ENCODE results near the gene UBFD1.
A peak's percentile ranks its signal among the peaks of the same experiment; 100 is the strongest.
"Not testable (repeated sequence)": the region's sequence is repeated elsewhere in the genome, so short reads cannot be mapped to it uniquely, and the experiment has no call there.

UBFD1 gene

GRCh38 chr16:23532448-23532847 lies 25.1 kb upstream of the UBFD1 start:
- TF ChIP-seq JUND (IDR thresholded peaks at IDR 0.05; ENCODE audit: low read depth): no peak
- DNase-seq (ENCODE audit: low read depth in 1 of 2, low spot score in 1 of 2): no peak
- in situ Hi-C loops (cut with HindIII; ENCODE audit: low pct_unique_long_range_greater_than_20kb, low sequenced_read_pairs): no loop called here

- TF ChIP-seq JUND (IDR thresholded peaks at IDR 0.05; ENCODE audit: low read depth): no peak
- in situ Hi-C loops (cut with HindIII; ENCODE audit: low pct_unique_long_range_greater_than_20kb, low sequenced_read_pairs): no loop called here
- DNase-seq (ENCODE audit: low read depth in 1 of 2, low spot score in 1 of 2): no peak
Measured at GRCh38 chr16:23534868-23535860, 22.4 kb upstream of the UBFD1 start.

GRCh38 chr16:23535901-23536300 lies 21.6 kb upstream of the UBFD1 start:
- in situ Hi-C loops (cut with HindIII; ENCODE audit: low pct_unique_long_range_greater_than_20kb, low sequenced_read_pairs): no loop called here
- no peak for DNase-seq (ENCODE audit: low read depth in 1 of 2, low spot score in 1 of 2)

GRCh38 chr16:23537390-23537789 lies 20.1 kb upstream of the UBFD1 start:
- TF ChIP-seq JUND (IDR thresholded peaks at IDR 0.05; ENCODE audit: low read depth): no peak
- DNase-seq (ENCODE audit: low read depth in 1 of 2, low spot score in 1 of 2): no peak
- in situ Hi-C loops (cut with HindIII; ENCODE audit: low pct_unique_long_range_greater_than_20kb, low sequenced_read_pairs): no loop called here

More at GRCh38 chr16:23535901-23536300, 21.6 kb upstream of the UBFD1 start:
- TF ChIP-seq JUND (IDR thresholded peaks at IDR 0.05; ENCODE audit: low read depth): no peak

- DNase-seq (ENCODE audit: low read depth in 1 of 2, low spot score in 1 of 2): no peak
- TF ChIP-seq JUND (IDR thresholded peaks at IDR 0.05; ENCODE audit: low read depth): no peak
- in situ Hi-C loops (cut with HindIII; ENCODE audit: low pct_unique_long_range_greater_than_20kb, low sequenced_read_pairs): no loop called here
Measured at GRCh38 chr16:23538919-23539278, 18.6 kb upstream of the UBFD1 start.

GRCh38 chr16:23539984-23540816 lies 17.3 kb upstream of the UBFD1 start:
- no peak for TF ChIP-seq JUND (IDR thresholded peaks at IDR 0.05; ENCODE audit: low read depth)
- peak; percentile 54 to 72 for DNase-seq (ENCODE audit: low read depth in 1 of 2, low spot score in 1 of 2)
- in situ Hi-C loops (cut with HindIII; ENCODE audit: low pct_unique_long_range_greater_than_20kb, low sequenced_read_pairs): no loop called here

GRCh38 chr16:23540817-23541178 lies 16.7 kb upstream of the UBFD1 start:
- in situ Hi-C loops (cut with HindIII; ENCODE audit: low pct_unique_long_range_greater_than_20kb, low sequenced_read_pairs); DNase-seq (ENCODE audit: low read depth in 1 of 2, low spot score in 1 of 2): not testable (repeated sequence)

- TF ChIP-seq JUND (IDR thresholded peaks at IDR 0.05; ENCODE audit: low read depth): no peak
- DNase-seq (ENCODE audit: low read depth in 1 of 2, low spot score in 1 of 2): no peak
- in situ Hi-C loops (cut with HindIII; ENCODE audit: low pct_unique_long_range_greater_than_20kb, low sequenced_read_pairs): no loop called here
Measured at GRCh38 chr16:23544436-23544835, 13.1 kb upstream of the UBFD1 start.

GRCh38 chr16:23549938-23550337 lies 7.6 kb upstream of the UBFD1 start:
- in situ Hi-C loops (cut with HindIII; ENCODE audit: low pct_unique_long_range_greater_than_20kb, low sequenced_read_pairs): no loop called here
- DNase-seq (ENCODE audit: low read depth in 1 of 2, low spot score in 1 of 2): no peak
- TF ChIP-seq JUND (IDR thresholded peaks at IDR 0.05; ENCODE audit: low read depth): no peak

- no peak for DNase-seq (ENCODE audit: low read depth in 1 of 2, low spot score in 1 of 2)
- in situ Hi-C loops (cut with HindIII; ENCODE audit: low pct_unique_long_range_greater_than_20kb, low sequenced_read_pairs): no loop called here
- no peak for TF ChIP-seq JUND (IDR thresholded peaks at IDR 0.05; ENCODE audit: low read depth)
Measured at GRCh38 chr16:23552161-23552560, 5.4 kb upstream of the UBFD1 start.

GRCh38 chr16:23554536-23554935 lies 3.0 kb upstream of the UBFD1 start:
- no peak for DNase-seq (ENCODE audit: low read depth in 1 of 2, low spot score in 1 of 2)
- TF ChIP-seq JUND (IDR thresholded peaks at IDR 0.05; ENCODE audit: low read depth): no peak
- in situ Hi-C loops (cut with HindIII; ENCODE audit: low pct_unique_long_range_greater_than_20kb, low sequenced_read_pairs): no loop called here

- no peak for TF ChIP-seq JUND (IDR thresholded peaks at IDR 0.05; ENCODE audit: low read depth)
- in situ Hi-C loops (cut with HindIII; ENCODE audit: low pct_unique_long_range_greater_than_20kb, low sequenced_read_pairs): no loop called here
- peak in 1 of 2 experiments; percentile 28 for DNase-seq (ENCODE audit: low read depth in 1 of 2, low spot score in 1 of 2)
Measured at GRCh38 chr16:23557779-23558702, 514 bp downstream of the UBFD1 start.
